Thymus (tissue), 11 donors: Measurements from ENCODE around the gene SPECC1L. TPM values are rescaled to one million over a fixed set of nuclear protein-coding genes. Genes with fewer than 3 reads are reported as not detected.
A peak's percentile ranks its signal among the peaks of the same experiment; 100 is the strongest.
"Not testable (repeated sequence)": the region's sequence is repeated elsewhere in the genome, so short reads cannot be mapped to it uniquely, and the experiment has no call there.

Experiments used
- DNase-seq, 9 donors: peaks; one replicate each; pipeline ENCODE4 v3.0.0-alpha.2; 2013; ENCODE audit warnings: low spot score in 9 of 9, low read depth in 6 of 9, missing footprints in 1 of 9
- H3K27ac ChIP-seq, 2 donors: one replicate each; pipeline ENCODE4 v1.5.1; 2013; ENCODE audit warnings: control low read depth in 1 of 2, low read depth in 1 of 2, low read length in 1 of 2, mild to moderate bottlenecking in 1 of 2, moderate library complexity in 1 of 2
- H3K27me3 ChIP-seq, 2 donors: one replicate each; pipeline ENCODE4 v1.5.1; 2013; ENCODE audit warnings: low read length in 1 of 2; ENCODE audit not compliant: control insufficient read depth in 2 of 2, insufficient read depth in 1 of 2
- H3K36me3 ChIP-seq, 2 donors: one replicate each; pipeline ENCODE4 v1.5.1; 2013; ENCODE audit warnings: low read length in 1 of 2, mild to moderate bottlenecking in 1 of 2, moderate library complexity in 1 of 2; ENCODE audit not compliant: control insufficient read depth in 2 of 2, insufficient read depth in 2 of 2
- H3K4me1 ChIP-seq, 2 donors: one replicate each; pipeline ENCODE4 v1.5.1; 2013; ENCODE audit warnings: low read length in 2 of 2; ENCODE audit not compliant: control insufficient read depth in 2 of 2, insufficient read depth in 2 of 2
- H3K4me3 ChIP-seq, 2 donors: one replicate each; pipeline ENCODE4 v1.5.1; 2013; ENCODE audit warnings: low read length in 2 of 2, control low read depth in 1 of 2, mild to moderate bottlenecking in 1 of 2
- H3K9me3 ChIP-seq, 2 donors: one replicate each; pipeline ENCODE4 v1.5.1; 2013; ENCODE audit warnings: low read length in 1 of 2, mild to moderate bottlenecking in 1 of 2; ENCODE audit not compliant: control insufficient read depth in 2 of 2, insufficient read depth in 1 of 2
- WGBS: extraction: QIAGEN DNeasy Blood & Tissue Kit; methylation state at CpG from one replicate; pipeline ENCODE4 v1.1.7; 2013; 5-methylcytosine and 5-hydroxymethylcytosine counted together
- polyA plus RNA-seq: library from polyadenylated mRNA; stranded (reverse); fragments of 200-250 nt; gene quantifications from one replicate; pipeline ENCODE4 v1.2.3, GENCODE V29; 2013
- total RNA-seq: library from RNA; stranded (reverse); fragments of 120-200 nt; gene quantifications from one replicate; pipeline ENCODE4 v1.2.4, GENCODE V29; 2013
- donor health status: healthy.

The SPECC1L gene
- total and polyA plus RNA-seq, 2 donors, result 11.6 to 20.5 TPM

DNA sequence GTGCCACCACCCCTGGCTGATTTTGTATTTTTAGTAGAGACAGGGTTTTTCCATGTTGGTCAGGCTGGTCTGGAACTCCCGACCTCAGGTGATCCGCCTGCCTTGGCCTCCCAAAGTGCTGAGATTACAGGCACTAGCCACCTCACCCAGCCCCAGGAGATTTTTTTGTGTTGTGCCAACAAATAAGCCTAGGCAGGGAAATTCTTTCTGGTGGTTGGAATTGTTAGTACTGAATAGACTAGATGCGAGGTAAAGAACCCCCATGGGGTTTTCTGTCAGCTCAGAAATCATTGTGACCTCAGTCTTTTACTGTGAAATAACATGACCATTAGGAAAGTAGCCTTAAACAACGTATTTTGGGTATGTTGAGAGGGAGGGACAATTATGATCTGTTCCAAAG, 3.3 kb downstream of the SPECC1L start:
- not testable (repeated sequence) for H3K9me3 ChIP-seq, H3K27me3 ChIP-seq, H3K36me3 ChIP-seq, DNase-seq, H3K27ac ChIP-seq, H3K4me3 ChIP-seq
- peaks cover 6 to 14% of the 10 kb centered on the region in 2 donors for H3K4me1 ChIP-seq
- WGBS, result 95% methylated on average over 4 of the region's 4 CpGs

DNA sequence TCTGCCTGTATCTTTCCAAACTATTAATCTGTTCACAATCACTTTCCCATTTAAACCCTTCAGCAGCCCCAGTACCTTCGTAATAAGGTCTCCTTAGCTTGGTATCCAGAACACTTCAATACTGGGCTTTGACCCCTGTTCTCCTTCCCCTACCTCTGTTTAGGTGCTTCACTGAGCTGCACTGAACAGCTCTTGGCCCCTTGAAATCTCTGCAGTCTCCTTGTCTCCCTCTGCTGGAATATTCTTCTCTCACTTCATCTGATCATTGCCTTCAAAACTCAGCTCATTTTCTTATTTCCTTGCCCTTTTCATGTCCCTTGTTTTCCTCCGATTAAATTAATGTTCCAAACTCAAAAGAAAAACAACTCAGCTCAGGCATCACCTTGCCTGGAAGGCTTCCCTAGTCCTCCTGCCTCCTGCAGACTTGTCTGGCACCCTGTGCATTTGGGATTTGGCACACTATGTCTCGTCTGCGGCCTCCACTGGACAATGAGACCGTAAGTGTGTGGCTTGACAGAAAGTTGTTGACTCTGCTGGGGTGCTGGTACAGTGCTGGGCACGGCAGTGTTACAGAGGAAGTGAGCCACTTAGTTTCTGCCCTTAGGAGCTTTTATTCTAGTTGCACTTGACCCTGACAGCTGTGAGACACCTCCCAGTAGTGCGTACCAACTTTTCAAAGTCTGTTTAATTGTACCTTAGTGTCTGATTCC, 4.2 kb downstream of the SPECC1L start:
- H3K9me3 ChIP-seq, H3K27ac ChIP-seq, H3K4me3 ChIP-seq, H3K27me3 ChIP-seq, DNase-seq, H3K36me3 ChIP-seq: not testable (repeated sequence)
- 78% methylated on average over 6 of the region's 7 CpGs for WGBS
- H3K4me1 ChIP-seq, result peaks cover 6 to 14% of the 10 kb centered on the region in 2 donors

DNA sequence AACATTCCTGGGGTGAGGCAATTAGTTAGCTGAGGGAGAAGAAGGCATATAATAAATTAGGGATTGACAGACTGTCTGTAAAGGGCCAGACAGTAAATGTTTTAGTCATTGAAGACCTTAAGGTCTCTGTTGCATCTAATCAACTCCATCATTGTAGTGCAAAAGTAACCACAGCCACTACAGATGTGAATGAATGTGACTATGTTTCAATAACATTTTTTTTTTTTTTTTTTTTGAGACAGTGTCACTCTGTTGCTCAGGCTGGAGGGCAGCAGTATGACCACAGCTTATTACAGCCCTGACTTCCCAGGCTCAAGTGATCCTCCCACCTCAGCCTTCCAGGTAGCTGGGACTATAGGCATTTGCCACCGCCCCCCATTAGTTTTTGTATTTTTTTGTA, 9.7 kb downstream of the SPECC1L start:
- peaks cover 8 to 13% of the 10 kb centered on the region in 2 donors for H3K4me1 ChIP-seq
- H3K9me3 ChIP-seq, H3K36me3 ChIP-seq, H3K27ac ChIP-seq, DNase-seq, H3K27me3 ChIP-seq, H3K4me3 ChIP-seq: not testable (repeated sequence)
- 100% methylated on average over 1 of the region's 1 CpG for WGBS

DNA sequence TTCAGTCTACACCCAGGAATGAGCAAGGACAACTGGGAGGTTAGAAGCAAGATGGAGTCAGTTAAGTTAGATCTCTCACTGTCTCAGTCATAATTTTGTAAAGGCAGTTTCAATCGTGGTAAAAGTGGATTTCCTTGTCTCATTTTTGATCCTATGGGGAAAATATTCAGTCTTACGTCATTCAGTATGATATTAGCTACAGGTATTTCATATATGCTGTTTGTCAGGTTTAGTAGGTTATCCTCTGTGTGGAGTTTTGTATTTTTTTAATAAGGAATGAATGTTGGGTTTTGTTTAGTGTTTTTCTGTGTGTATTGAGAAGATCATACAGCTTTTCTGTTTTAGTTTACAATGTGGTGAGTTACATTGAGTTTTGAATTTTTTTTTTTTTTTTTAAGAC, 11.8 kb downstream of the SPECC1L start:
- WGBS, result 90% methylated on average over 2 of the region's 2 CpGs
- Histone ChIP-seq H3K9me3 (no peaks in the 10 kb centered on the region), H3K36me3 (peaks cover 0 to 4% of the 10 kb centered on the region in 2 donors), H3K27ac (no peak overlapping the region), H3K4me3 (no peak overlapping the region), H3K4me1 (peaks cover 9 to 16% of the 10 kb centered on the region in 2 donors), H3K27me3 (no peaks in the 10 kb centered on the region)
- no peak for DNase-seq

DNA sequence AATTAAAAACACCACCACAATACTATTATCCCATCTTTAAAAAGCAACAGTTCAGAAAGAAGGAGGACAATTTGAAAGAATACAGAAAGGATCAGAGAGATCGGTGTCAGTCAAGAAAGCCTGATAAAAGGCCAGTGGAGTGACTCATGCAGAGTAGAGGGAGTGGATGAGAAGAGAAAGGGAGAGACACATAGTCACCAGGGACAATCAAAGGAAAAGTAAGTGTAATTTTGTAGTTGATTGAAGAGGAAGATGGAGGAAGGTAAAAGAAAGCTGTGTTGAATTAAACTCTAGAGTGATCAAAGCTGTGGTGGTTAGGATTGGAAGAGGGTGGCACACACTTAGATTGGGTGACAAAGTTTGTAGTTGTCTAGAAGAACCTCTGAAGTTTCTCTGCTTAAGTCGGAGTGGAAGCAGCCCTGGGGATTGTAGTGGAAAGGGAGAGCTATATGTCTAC, 14.1 kb downstream of the SPECC1L start:
- no peaks in the 10 kb centered on the region for H3K9me3 ChIP-seq
- WGBS, result 59% methylated on average over 2 of the region's 2 CpGs
- peak in 1 of 9 donors; percentile 54 for DNase-seq
- H3K4me3 ChIP-seq, result no peak overlapping the region
- peaks cover 9 to 17% of the 10 kb centered on the region in 2 donors for H3K4me1 ChIP-seq
- no peak overlapping the region for H3K27ac ChIP-seq
- H3K27me3 ChIP-seq, result no peaks in the 10 kb centered on the region
- peaks cover 0 to 4% of the 10 kb centered on the region in 2 donors for H3K36me3 ChIP-seq

DNA sequence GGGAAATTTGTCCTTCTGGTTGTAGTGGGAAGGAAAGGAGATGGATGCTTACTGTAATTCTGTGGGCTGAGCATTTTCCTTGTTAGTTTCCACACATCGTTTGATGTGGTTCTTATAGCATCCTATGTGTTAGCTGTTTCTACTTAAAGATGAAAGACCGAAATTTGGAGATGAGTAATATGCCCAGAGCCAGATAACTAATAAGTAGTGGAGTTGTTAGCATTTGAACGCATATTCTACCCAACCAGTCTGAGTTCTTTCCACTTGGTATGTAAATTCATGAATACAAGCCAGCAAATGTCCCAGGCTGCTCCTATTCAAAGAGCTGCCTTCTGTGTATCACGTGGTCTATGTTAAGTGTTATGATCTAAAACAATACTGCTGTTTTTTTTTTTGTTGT, 14.6 kb downstream of the SPECC1L start:
- Histone ChIP-seq H3K9me3 (no peaks in the 10 kb centered on the region), H3K27ac (no peak overlapping the region), H3K36me3 (peaks cover 0 to 4% of the 10 kb centered on the region in 2 donors), H3K4me1 (peaks cover 9 to 22% of the 10 kb centered on the region in 2 donors), H3K4me3 (no peak overlapping the region), H3K27me3 (no peaks in the 10 kb centered on the region)
- no peak for DNase-seq
- WGBS, result 41% methylated on average over 4 of the region's 4 CpGs

DNA sequence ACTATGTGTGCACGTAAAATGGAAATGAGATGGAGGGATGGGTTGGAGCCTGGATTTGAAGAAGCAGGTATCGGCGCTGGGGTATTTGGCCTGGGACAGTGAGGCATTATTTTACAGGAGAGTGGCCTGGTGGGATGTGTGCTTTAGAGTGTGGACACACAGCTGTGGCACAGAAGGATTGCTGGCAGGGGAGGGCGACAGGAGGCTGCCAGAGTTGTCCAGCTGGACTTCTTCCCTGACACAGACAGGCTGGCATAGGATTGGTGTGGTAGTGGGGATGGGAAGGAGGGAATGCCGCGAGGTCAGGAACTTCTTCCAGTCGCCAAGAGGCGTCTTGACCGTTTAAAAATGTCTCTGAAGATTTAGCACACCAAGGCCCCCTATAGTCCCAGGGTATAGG, 16.6 kb downstream of the SPECC1L start:
- not testable (repeated sequence) for H3K9me3 ChIP-seq, H3K4me3 ChIP-seq, DNase-seq, H3K27ac ChIP-seq, H3K36me3 ChIP-seq, H3K27me3 ChIP-seq
- WGBS, result 98% methylated on average over 8 of the region's 9 CpGs
- H3K4me1 ChIP-seq, result peaks cover 9 to 17% of the 10 kb centered on the region in 2 donors

DNA sequence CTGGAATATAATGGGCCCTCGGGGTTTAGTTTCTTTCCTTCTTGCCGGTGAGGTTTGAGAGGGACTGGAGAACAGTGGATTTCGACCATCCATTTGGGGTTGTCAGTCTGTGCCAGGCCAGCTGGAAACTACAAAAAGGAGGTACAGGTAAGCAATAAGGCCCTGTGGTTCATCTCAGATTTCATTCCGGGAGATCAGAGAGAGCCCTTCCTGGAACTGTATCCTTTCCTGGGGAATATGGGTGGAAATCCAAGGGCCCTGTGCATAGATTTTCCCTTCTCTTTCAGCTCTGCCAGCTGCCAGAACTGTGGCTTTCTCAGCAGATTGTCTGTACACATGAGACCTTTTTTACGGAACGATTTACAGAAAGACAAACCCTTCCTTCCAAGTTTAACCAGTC, 17.2 kb downstream of the SPECC1L start:
- H3K4me3 ChIP-seq, H3K27ac ChIP-seq, DNase-seq, H3K27me3 ChIP-seq, H3K36me3 ChIP-seq, H3K9me3 ChIP-seq: not testable (repeated sequence)
- 94% methylated on average over 6 of the region's 6 CpGs for WGBS
- H3K4me1 ChIP-seq, result peaks cover 9 to 17% of the 10 kb centered on the region in 2 donors

DNA sequence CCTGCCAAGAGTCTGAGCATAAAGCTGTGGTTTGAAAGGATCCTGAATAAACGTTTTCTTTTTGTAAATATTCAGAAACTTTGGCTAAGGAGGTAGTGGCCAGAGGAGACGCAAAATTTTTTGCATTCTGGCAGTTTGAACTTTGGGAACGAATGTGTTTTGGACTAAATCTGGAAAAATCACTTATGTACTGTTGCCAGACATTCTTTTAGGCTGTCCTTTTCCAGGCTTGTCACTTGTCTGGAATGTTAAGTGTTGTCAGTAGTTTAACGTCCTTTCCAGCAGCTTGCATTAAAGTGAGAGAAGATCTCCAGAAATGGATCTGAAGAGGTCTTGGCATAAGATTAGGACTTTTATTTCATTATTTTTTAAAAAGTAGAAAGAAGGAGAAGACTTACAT, 18.5 kb downstream of the SPECC1L start:
- Histone ChIP-seq H3K27ac (no peak overlapping the region), H3K36me3 (no peaks in the 10 kb centered on the region), H3K9me3 (no peaks in the 10 kb centered on the region), H3K4me1 (peaks cover 9 to 17% of the 10 kb centered on the region in 2 donors), H3K27me3 (no peaks in the 10 kb centered on the region), H3K4me3 (no peak overlapping the region)
- WGBS, result 85% methylated on average over 4 of the region's 4 CpGs
- no peak for DNase-seq
